ENCODE results near the gene TLK1.

TLK1 gene

DNA sequence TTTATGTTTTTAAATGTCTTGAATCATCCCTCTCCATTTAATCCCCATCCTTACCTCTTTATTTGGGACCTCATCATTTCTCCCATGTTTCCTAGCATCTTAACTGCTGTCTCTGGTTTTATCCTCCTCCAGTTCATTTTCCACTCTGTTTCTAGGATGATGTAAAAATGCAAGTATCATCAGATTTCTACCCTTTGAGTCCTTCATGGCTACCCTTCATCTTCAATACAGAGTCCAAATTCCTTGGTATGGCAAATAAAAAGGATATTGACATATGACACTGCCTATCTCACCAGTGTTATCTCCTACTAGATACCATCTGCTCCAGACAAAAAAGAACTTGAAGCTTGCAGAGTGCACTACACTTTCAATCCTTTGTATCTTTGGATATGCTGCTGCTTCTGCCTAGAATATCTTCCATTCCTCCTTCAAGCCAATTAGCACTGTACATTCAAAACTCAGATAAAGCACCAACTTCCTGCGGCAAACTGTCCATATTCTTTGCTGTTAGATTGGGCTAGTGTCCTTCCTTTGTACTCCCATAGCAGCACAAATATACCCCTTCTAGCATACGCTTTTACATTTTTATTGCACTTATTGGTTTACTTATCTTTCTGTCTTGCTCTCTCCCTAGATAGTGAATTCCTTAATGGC is 24.6 kb upstream of the TLK1 start:
- H3K9ac ChIP-seq (ENCODE audit: low read length) = no peak overlapping the region
- H2AFZ ChIP-seq (ENCODE audit: insufficient read depth, low read length, poor library complexity) = no peak overlapping the region
- no peak overlapping the region for H4K8ac ChIP-seq (ENCODE audit: low read depth, low read length)
- DNase-seq = no peak
- no CpG with 5 or more reads among the region's 2 CpGs for WGBS (ENCODE audit: extremely low coverage, insufficient coverage, insufficient read length)
- H3K4me1 ChIP-seq (ENCODE audit: control insufficient read depth in 1 of 2, insufficient read depth in 2 of 2, low read length in 2 of 2) = no peaks in the 10 kb centered on the region
- no peak overlapping the region for H3K4me2 ChIP-seq (ENCODE audit: low read length)
- no peak overlapping the region for H3K4ac ChIP-seq (ENCODE audit: low read depth, low read length)
- H2BK12ac ChIP-seq (ENCODE audit: low read length) = no peak overlapping the region
- H3K36me3 ChIP-seq (ENCODE audit: control insufficient read depth in 1 of 2, insufficient read depth in 2 of 2, low read length in 2 of 2) = no peaks in the 10 kb centered on the region
- H3K18ac ChIP-seq (ENCODE audit: low read length) = no peak overlapping the region
- H3K79me2 ChIP-seq (ENCODE audit: control insufficient read depth, insufficient read depth, low read length, poor library complexity) = no peaks in the 10 kb centered on the region
- no peak overlapping the region for H3K23ac ChIP-seq (ENCODE audit: low read length)
- no peak overlapping the region for H4K12ac ChIP-seq (ENCODE audit: low read depth, low read length)
- H3K79me1 ChIP-seq (ENCODE audit: low read length) = no peaks in the 10 kb centered on the region
- H3K14ac ChIP-seq (ENCODE audit: low read length) = no peak overlapping the region
- H3K9me3 ChIP-seq (ENCODE audit: insufficient read depth, low read depth, low read length) = no peaks in the 10 kb centered on the region
- no peak overlapping the region for H3K4me3 ChIP-seq (ENCODE audit: low read depth, low read length)
- no peak overlapping the region for H2BK5ac ChIP-seq (ENCODE audit: low read depth, low read length, poor library complexity)
- H4K91ac ChIP-seq (ENCODE audit: low read depth, low read length) = no peak overlapping the region
- H3K27ac ChIP-seq (ENCODE audit: low read depth, low read length) = no peak overlapping the region
- no peak overlapping the region for H2BK120ac ChIP-seq (ENCODE audit: insufficient read depth, low read length, poor library complexity)
- H3K27me3 ChIP-seq (ENCODE audit: insufficient read depth, low read length) = no peaks in the 10 kb centered on the region
- H2AK5ac ChIP-seq (ENCODE audit: low read length) = no peak overlapping the region

- Histone ChIP-seq H3K9ac (ENCODE audit: low read length) (no peak overlapping the region), H4K91ac (ENCODE audit: low read depth, low read length) (no peak overlapping the region), H3K79me2 (ENCODE audit: control insufficient read depth, insufficient read depth, low read length, poor library complexity) (no peaks in the 10 kb centered on the region), H2BK12ac (ENCODE audit: low read length) (no peak overlapping the region), H3K9me3 (ENCODE audit: insufficient read depth, low read depth, low read length) (no peaks in the 10 kb centered on the region), H3K27me3 (ENCODE audit: insufficient read depth, low read length) (no peaks in the 10 kb centered on the region), H3K4me3 (ENCODE audit: low read depth, low read length) (no peak overlapping the region), H3K36me3 (ENCODE audit: control insufficient read depth in 1 of 2, insufficient read depth in 2 of 2, low read length in 2 of 2) (no peaks in the 10 kb centered on the region), H3K4ac (ENCODE audit: low read depth, low read length) (no peak overlapping the region), H2BK120ac (ENCODE audit: insufficient read depth, low read length, poor library complexity) (no peak overlapping the region), H4K12ac (ENCODE audit: low read depth, low read length) (no peak overlapping the region), H3K18ac (ENCODE audit: low read length) (no peak overlapping the region), H3K4me2 (ENCODE audit: low read length) (no peak overlapping the region), H2AK5ac (ENCODE audit: low read length) (no peak overlapping the region), H3K79me1 (ENCODE audit: low read length) (no peaks in the 10 kb centered on the region), H4K8ac (ENCODE audit: low read depth, low read length) (no peak overlapping the region), H3K4me1 (ENCODE audit: control insufficient read depth in 1 of 2, insufficient read depth in 2 of 2, low read length in 2 of 2) (no peaks in the 10 kb centered on the region), H3K23ac (ENCODE audit: low read length) (no peak overlapping the region), H3K14ac (ENCODE audit: low read length) (no peak overlapping the region), H2BK5ac (ENCODE audit: low read depth, low read length, poor library complexity) (no peak overlapping the region), H2AFZ (ENCODE audit: insufficient read depth, low read length, poor library complexity) (no peak overlapping the region), H3K27ac (ENCODE audit: low read depth, low read length) (no peak overlapping the region)
- no peak for DNase-seq
- no CpG with 5 or more reads among the region's 9 CpGs for WGBS (ENCODE audit: extremely low coverage, insufficient coverage, insufficient read length)
Measured at GRCh38 chr2:171181064-171182049, 20.7 kb upstream of the TLK1 start.

DNA sequence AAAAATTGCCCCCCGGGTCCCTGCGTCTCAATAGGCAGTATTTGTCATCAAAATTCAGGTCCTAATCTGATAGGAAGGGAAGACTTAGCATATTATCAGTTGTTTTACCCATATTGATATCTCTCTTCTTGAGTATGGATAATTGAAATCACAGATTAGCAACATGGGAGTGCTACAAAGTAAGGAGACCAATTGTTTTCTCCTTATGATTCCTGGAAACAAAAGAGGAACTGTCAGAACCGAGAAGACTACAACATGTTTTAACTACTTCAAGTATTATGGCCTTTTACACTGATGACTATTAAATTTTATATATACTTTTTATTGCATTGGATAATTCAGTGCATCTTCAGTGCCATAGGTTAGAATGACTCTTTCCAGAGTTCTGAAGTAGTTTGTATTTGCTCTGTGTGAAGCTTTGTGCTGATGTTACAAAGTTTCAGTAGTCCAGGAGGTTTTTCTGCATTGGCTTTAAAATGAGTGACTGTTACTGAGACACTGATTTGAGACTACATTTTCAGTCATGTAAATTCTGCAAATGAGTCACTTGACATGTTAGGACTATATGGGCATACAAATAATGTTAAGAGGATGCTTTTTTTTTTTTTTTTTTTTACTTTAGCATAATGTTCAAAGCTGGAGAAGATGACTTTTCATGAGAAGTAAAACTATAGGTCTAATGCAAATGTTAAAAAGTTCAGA is 19.7 kb upstream of the TLK1 start:
- Histone ChIP-seq H2BK5ac (ENCODE audit: low read depth, low read length, poor library complexity) (no peak overlapping the region), H3K27me3 (ENCODE audit: insufficient read depth, low read length) (no peaks in the 10 kb centered on the region), H4K8ac (ENCODE audit: low read depth, low read length) (no peak overlapping the region), H3K23ac (ENCODE audit: low read length) (no peak overlapping the region), H3K4me3 (ENCODE audit: low read depth, low read length) (no peak overlapping the region), H3K4me2 (ENCODE audit: low read length) (no peak overlapping the region), H2BK120ac (ENCODE audit: insufficient read depth, low read length, poor library complexity) (no peak overlapping the region), H3K79me1 (ENCODE audit: low read length) (no peaks in the 10 kb centered on the region), H3K4me1 (ENCODE audit: control insufficient read depth in 1 of 2, insufficient read depth in 2 of 2, low read length in 2 of 2) (no peaks in the 10 kb centered on the region), H3K9me3 (ENCODE audit: insufficient read depth, low read depth, low read length) (no peaks in the 10 kb centered on the region), H4K91ac (ENCODE audit: low read depth, low read length) (no peak overlapping the region), H3K18ac (ENCODE audit: low read length) (no peak overlapping the region), H2AFZ (ENCODE audit: insufficient read depth, low read length, poor library complexity) (no peak overlapping the region), H3K4ac (ENCODE audit: low read depth, low read length) (no peak overlapping the region), H3K36me3 (ENCODE audit: control insufficient read depth in 1 of 2, insufficient read depth in 2 of 2, low read length in 2 of 2) (no peaks in the 10 kb centered on the region), H3K14ac (ENCODE audit: low read length) (no peak overlapping the region), H3K9ac (ENCODE audit: low read length) (no peak overlapping the region), H4K12ac (ENCODE audit: low read depth, low read length) (no peak overlapping the region), H3K79me2 (ENCODE audit: control insufficient read depth, insufficient read depth, low read length, poor library complexity) (no peaks in the 10 kb centered on the region), H2BK12ac (ENCODE audit: low read length) (no peak overlapping the region), H3K27ac (ENCODE audit: low read depth, low read length) (no peak overlapping the region), H2AK5ac (ENCODE audit: low read length) (no peak overlapping the region)
- DNase-seq = no peak
- no CpG with 5 or more reads among the region's 3 CpGs for WGBS (ENCODE audit: extremely low coverage, insufficient coverage, insufficient read length)

- no peak for DNase-seq
- Histone ChIP-seq H3K4me3 (ENCODE audit: low read depth, low read length) (no peak overlapping the region), H3K9ac (ENCODE audit: low read length) (no peak overlapping the region), H3K14ac (ENCODE audit: low read length) (no peak overlapping the region), H3K27me3 (ENCODE audit: insufficient read depth, low read length) (no peaks in the 10 kb centered on the region), H2BK12ac (ENCODE audit: low read length) (no peak overlapping the region), H3K36me3 (ENCODE audit: control insufficient read depth in 1 of 2, insufficient read depth in 2 of 2, low read length in 2 of 2) (no peaks in the 10 kb centered on the region), H3K79me2 (ENCODE audit: control insufficient read depth, insufficient read depth, low read length, poor library complexity) (no peaks in the 10 kb centered on the region), H2AFZ (ENCODE audit: insufficient read depth, low read length, poor library complexity) (no peak overlapping the region), H3K27ac (ENCODE audit: low read depth, low read length) (no peak overlapping the region), H3K4me1 (ENCODE audit: control insufficient read depth in 1 of 2, insufficient read depth in 2 of 2, low read length in 2 of 2) (no peaks in the 10 kb centered on the region), H4K12ac (ENCODE audit: low read depth, low read length) (no peak overlapping the region), H3K4ac (ENCODE audit: low read depth, low read length) (no peak overlapping the region), H3K18ac (ENCODE audit: low read length) (no peak overlapping the region), H2BK120ac (ENCODE audit: insufficient read depth, low read length, poor library complexity) (no peak overlapping the region), H3K4me2 (ENCODE audit: low read length) (no peak overlapping the region), H2BK5ac (ENCODE audit: low read depth, low read length, poor library complexity) (no peak overlapping the region), H2AK5ac (ENCODE audit: low read length) (no peak overlapping the region), H4K8ac (ENCODE audit: low read depth, low read length) (no peak overlapping the region), H4K91ac (ENCODE audit: low read depth, low read length) (no peak overlapping the region), H3K79me1 (ENCODE audit: low read length) (no peaks in the 10 kb centered on the region), H3K9me3 (ENCODE audit: insufficient read depth, low read depth, low read length) (no peaks in the 10 kb centered on the region), H3K23ac (ENCODE audit: low read length) (no peak overlapping the region)
Measured at GRCh38 chr2:171178993-171179392, 18.3 kb upstream of the TLK1 start.

Data from trophoblast cell (in vitro differentiated cells and primary cell).